SIG-M5 (cell line): ENCODE results near the gene SULT1C2.
A peak's percentile ranks its signal among the peaks of the same experiment; 100 is the strongest.
"Not testable (repeated sequence)": the region's sequence is repeated elsewhere in the genome, so short reads cannot be mapped to it uniquely, and the experiment has no call there.

Source experiments
- DNase-seq: peaks from one replicate; lab custom pipeline; 2025; lab: John Stamatoyannopoulos, UW

The SULT1C2 gene

DNA sequence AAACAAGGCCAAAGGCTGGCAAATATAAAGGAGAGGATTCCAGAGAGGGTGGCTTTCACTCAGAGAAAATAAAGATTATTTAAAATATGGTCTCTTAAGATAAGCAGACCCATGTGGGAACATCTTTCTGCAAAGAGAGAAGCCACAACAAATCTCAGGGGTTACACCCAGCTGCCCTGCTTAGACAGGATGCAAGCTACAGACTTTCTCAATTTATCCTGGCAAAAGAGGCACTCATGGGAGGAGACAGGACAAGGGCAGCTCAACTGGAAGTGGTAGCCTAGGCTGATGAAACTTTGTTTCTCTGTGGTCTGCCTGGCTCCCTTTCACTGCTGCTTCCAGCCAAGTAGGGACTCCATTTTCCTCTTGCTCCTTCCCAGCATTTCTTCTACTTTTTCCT lies 63.2 kb downstream of the SULT1C2 start:
- DNase-seq, result no peak

DNA sequence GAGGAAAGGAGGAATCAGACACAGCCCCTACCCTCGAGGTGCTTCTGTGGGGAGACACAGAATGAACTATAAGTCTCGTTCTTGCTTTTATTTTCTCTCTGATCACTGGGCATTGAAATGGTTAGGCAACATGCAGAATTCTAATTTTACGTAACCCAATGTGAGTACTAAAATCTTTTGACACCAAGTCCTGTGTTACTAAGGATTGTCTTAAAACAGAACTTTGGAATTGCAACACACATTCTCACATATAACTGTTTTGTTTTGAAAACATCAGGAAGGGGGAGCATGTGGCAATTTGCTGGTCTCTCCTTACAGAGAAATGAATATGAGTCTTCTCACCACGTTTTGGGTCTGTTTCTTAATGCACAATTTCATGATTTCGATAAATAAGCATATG lies 65.4 kb downstream of the SULT1C2 start:
- DNase-seq, result peak; percentile 12

DNA sequence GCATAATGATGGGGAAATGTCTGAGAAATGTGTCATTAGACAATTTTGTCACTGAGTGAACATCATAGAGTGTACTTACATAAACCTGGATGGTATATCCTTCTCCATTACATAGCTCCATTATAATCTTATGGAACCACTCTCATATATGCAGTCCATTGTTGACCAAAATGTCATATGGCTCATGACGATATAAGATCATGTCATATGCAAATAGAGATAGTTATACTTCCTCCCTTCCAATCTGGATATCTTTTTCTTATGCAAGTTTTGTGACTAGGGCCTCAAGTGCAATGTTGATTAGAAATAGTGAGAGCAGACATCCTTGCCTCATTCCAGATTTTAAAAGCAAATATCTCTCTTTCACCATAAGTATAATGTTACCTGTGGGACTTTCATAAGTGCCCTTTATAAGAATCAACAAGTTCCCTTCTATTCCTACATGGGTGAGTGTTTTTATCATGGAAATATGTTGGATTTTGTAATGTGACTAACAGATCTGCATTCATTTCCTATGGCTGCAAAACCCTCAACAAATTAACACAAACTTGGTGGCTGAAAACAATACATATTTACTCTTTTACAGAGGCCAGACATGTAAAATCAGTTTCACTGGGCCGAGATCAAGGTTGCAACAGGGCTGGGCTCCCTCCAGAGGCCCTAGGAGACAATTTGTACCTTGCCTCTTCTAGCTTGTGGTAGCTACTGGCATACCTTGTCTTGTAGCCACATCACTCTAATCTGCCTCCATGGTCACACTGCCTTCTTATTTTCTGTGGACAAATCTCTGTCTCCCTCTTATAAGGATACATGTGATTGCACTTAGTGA lies 67.4 kb downstream of the SULT1C2 start:
- no peak for DNase-seq

DNA sequence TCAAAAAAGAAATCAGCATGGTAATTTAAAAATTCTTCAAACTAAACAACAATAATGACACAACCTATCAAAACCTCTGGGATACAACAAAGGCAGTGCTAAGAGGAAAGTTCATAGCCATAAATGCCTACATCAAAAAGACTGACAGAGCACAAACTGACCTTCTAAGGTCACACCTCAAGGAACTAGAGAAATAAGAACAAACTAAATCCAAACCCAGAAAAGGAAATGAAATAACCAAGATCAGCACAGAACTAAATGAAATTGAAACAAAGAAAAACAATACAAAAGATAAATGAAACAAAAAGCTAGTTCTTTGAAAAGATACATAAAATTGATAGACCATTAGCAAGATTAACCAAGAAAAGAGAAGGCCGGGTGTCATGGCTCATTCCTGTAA lies 70.6 kb downstream of the SULT1C2 start:
- DNase-seq, result not testable (repeated sequence)
